Measurements from ENCODE around the gene ACER1. TPM values are rescaled to one million over a fixed set of nuclear protein-coding genes. Genes with fewer than 3 reads are reported as not detected.

The ACER1 gene
- total and polyA plus RNA-seq, 2 of the 13 experiments (the other 11 are each of a cell fraction or from before 2014, with no cell fraction given) = not detected

DNA sequence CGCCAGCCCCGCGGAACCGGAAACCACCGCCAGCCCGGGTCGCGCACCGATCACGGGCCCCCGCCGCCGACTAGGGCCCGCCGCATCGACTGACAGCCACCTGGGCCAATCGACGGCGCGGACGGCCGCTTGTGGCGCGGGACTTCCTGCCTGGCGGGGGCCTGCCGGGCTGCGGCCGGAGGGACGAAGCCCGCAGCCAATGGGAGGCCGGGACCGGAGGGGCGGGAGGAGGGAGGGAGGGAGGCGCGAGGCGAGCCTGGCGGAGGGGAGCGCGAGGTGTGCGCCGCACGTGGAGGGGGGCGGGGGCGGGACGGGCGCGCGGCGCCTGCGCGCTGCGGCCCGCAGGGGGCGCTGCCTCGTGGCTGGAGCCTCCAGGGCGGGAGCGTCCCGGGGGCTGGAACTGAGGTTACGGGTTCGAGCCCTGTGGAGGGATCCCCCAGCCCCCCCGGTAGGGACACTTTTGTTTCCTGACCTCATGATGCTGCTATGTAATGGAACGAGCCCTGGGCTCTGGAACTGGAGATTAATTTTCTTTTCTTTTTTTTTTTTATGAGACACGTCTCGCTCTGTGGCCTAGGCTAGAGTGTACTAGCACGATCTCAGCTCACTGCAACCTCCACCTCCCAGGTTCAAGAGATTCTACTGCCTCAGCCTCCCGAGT is 53.4 kb downstream of the ACER1 start, which contains the start of gene MLLT1 (continued):
- TF ChIP-seq TMF1 (CRISPR knock-in tag; IDR thresholded peaks at IDR 0.05; ENCODE audit: low read depth) = no peak
- TF ChIP-seq, protein P1, sequence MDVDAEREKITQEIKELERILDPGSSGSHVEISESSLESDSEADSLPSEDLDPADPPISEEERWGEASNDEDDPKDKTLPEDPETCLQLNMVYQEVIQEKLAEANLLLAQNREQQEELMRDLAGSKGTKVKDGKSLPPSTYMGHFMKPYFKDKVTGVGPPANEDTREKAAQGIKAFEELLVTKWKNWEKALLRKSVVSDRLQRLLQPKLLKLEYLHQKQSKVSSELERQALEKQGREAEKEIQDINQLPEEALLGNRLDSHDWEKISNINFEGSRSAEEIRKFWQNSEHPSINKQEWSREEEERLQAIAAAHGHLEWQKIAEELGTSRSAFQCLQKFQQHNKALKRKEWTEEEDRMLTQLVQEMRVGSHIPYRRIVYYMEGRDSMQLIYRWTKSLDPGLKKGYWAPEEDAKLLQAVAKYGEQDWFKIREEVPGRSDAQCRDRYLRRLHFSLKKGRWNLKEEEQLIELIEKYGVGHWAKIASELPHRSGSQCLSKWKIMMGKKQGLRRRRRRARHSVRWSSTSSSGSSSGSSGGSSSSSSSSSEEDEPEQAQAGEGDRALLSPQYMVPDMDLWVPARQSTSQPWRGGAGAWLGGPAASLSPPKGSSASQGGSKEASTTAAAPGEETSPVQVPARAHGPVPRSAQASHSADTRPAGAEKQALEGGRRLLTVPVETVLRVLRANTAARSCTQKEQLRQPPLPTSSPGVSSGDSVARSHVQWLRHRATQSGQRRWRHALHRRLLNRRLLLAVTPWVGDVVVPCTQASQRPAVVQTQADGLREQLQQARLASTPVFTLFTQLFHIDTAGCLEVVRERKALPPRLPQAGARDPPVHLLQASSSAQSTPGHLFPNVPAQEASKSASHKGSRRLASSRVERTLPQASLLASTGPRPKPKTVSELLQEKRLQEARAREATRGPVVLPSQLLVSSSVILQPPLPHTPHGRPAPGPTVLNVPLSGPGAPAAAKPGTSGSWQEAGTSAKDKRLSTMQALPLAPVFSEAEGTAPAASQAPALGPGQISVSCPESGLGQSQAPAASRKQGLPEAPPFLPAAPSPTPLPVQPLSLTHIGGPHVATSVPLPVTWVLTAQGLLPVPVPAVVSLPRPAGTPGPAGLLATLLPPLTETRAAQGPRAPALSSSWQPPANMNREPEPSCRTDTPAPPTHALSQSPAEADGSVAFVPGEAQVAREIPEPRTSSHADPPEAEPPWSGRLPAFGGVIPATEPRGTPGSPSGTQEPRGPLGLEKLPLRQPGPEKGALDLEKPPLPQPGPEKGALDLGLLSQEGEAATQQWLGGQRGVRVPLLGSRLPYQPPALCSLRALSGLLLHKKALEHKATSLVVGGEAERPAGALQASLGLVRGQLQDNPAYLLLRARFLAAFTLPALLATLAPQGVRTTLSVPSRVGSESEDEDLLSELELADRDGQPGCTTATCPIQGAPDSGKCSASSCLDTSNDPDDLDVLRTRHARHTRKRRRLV (CRISPR knock-in tag; IDR thresholded peaks at IDR 0.05) = no peak
- TF ChIP-seq, protein P2, sequence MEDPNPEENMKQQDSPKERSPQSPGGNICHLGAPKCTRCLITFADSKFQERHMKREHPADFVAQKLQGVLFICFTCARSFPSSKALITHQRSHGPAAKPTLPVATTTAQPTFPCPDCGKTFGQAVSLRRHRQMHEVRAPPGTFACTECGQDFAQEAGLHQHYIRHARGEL (CRISPR knock-in tag; IDR thresholded peaks at IDR 0.05) = 0 out of 2 replicates have a peak, but pooled peaks have one; percentile 57
- no peak for TF ChIP-seq ZFYVE20 (CRISPR knock-in tag; IDR thresholded peaks at IDR 0.05; ENCODE audit: borderline replicate concordance, low read depth)
- TF ChIP-seq CHD4 (IDR thresholded peaks at IDR 0.05; ENCODE audit: borderline replicate concordance, low read length) = peak; percentile 96
- TF ChIP-seq NFYB (CRISPR knock-in tag; IDR thresholded peaks at IDR 0.05) = peak; percentile 83
- TF ChIP-seq, protein P3, sequence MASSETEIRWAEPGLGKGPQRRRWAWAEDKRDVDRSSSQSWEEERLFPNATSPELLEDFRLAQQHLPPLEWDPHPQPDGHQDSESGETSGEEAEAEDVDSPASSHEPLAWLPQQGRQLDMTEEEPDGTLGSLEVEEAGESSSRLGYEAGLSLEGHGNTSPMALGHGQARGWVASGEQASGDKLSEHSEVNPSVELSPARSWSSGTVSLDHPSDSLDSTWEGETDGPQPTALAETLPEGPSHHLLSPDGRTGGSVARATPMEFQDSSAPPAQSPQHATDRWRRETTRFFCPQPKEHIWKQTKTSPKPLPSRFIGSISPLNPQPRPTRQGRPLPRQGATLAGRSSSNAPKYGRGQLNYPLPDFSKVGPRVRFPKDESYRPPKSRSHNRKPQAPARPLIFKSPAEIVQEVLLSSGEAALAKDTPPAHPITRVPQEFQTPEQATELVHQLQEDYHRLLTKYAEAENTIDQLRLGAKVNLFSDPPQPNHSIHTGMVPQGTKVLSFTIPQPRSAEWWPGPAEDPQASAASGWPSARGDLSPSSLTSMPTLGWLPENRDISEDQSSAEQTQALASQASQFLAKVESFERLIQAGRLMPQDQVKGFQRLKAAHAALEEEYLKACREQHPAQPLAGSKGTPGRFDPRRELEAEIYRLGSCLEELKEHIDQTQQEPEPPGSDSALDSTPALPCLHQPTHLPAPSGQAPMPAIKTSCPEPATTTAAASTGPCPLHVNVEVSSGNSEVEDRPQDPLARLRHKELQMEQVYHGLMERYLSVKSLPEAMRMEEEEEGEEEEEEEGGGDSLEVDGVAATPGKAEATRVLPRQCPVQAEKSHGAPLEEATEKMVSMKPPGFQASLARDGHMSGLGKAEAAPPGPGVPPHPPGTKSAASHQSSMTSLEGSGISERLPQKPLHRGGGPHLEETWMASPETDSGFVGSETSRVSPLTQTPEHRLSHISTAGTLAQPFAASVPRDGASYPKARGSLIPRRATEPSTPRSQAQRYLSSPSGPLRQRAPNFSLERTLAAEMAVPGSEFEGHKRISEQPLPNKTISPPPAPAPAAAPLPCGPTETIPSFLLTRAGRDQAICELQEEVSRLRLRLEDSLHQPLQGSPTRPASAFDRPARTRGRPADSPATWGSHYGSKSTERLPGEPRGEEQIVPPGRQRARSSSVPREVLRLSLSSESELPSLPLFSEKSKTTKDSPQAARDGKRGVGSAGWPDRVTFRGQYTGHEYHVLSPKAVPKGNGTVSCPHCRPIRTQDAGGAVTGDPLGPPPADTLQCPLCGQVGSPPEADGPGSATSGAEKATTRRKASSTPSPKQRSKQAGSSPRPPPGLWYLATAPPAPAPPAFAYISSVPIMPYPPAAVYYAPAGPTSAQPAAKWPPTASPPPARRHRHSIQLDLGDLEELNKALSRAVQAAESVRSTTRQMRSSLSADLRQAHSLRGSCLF (CRISPR knock-in tag; IDR thresholded peaks at IDR 0.05; ENCODE audit: borderline replicate concordance) = no peak
- no peak for TF ChIP-seq IRX3 (CRISPR knock-in tag; IDR thresholded peaks at IDR 0.05; ENCODE audit: borderline replicate concordance, low read depth)
- TF ChIP-seq SP140L (CRISPR knock-in tag; IDR thresholded peaks at IDR 0.05; ENCODE audit: borderline replicate concordance) = no peak
- no peak for TF ChIP-seq ZNF180 (CRISPR knock-in tag; IDR thresholded peaks at IDR 0.05; ENCODE audit: borderline replicate concordance, low read depth)
- TF ChIP-seq ZNF619 (CRISPR knock-in tag; IDR thresholded peaks at IDR 0.05) = no peak
- TF ChIP-seq, protein P4, sequence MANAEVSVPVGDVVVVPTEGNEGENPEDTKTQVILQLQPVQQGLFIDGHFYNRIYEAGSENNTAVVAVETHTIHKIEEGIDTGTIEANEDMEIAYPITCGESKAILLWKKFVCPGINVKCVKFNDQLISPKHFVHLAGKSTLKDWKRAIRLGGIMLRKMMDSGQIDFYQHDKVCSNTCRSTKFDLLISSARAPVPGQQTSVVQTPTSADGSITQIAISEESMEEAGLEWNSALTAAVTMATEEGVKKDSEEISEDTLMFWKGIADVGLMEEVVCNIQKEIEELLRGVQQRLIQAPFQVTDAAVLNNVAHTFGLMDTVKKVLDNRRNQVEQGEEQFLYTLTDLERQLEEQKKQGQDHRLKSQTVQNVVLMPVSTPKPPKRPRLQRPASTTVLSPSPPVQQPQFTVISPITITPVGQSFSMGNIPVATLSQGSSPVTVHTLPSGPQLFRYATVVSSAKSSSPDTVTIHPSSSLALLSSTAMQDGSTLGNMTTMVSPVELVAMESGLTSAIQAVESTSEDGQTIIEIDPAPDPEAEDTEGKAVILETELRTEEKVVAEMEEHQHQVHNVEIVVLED (CRISPR knock-in tag; IDR thresholded peaks at IDR 0.05; ENCODE audit: borderline replicate concordance) = peak; percentile 83
- TF ChIP-seq HOXA7 (CRISPR knock-in tag; IDR thresholded peaks at IDR 0.05) = no peak
- peak; percentile 52; the same call in 1 of the 2 replicates for TF ChIP-seq ARNTL (CRISPR knock-in tag; IDR thresholded peaks at IDR 0.05)
- TF ChIP-seq ZNF367 (CRISPR knock-in tag; IDR thresholded peaks at IDR 0.05; ENCODE audit: borderline replicate concordance) = no peak
- no peak for TF ChIP-seq NFRKB (IDR thresholded peaks at IDR 0.05)
